BE2C (cell line): Measurements from ENCODE around the gene CXCL14.

Experiments used
- DNase-seq: peaks from one replicate; pipeline ENCODE4 v3.0.0-alpha.2; 2020
- H3K27me3 ChIP-seq: fragments of 250-450 bp; sonication (Bioruptor Pico); 2 replicates; pipeline ENCODE4 v1.5.1; 2020; ENCODE audit warnings: mild to moderate bottlenecking
- H3K36me3 ChIP-seq: fragments of 250-450 bp; sonication (Bioruptor Pico); 2 replicates; pipeline ENCODE4 v1.5.1; 2020; ENCODE audit warnings: mild to moderate bottlenecking
- H3K4me1 ChIP-seq: fragments of 250-450 bp; sonication (Bioruptor Pico); 2 replicates; pipeline ENCODE4 v1.5.1; 2020
- H3K4me3 ChIP-seq: 2 replicates; pipeline ENCODE4 v1.5.1; 2011; ENCODE audit warnings: low read depth, low read length
- H3K9me3 ChIP-seq: fragments of 250-450 bp; sonication (Bioruptor Pico); 2 replicates; pipeline ENCODE4 v1.5.1; 2020
- TF ChIP-seq, protein P1 (sequence below): IDR thresholded peaks from 2 replicates; pipeline ENCODE4 v1.5.1; 2012; ENCODE audit warnings: mild to moderate bottlenecking, low read depth, low read length

CXCL14 gene

DNA sequence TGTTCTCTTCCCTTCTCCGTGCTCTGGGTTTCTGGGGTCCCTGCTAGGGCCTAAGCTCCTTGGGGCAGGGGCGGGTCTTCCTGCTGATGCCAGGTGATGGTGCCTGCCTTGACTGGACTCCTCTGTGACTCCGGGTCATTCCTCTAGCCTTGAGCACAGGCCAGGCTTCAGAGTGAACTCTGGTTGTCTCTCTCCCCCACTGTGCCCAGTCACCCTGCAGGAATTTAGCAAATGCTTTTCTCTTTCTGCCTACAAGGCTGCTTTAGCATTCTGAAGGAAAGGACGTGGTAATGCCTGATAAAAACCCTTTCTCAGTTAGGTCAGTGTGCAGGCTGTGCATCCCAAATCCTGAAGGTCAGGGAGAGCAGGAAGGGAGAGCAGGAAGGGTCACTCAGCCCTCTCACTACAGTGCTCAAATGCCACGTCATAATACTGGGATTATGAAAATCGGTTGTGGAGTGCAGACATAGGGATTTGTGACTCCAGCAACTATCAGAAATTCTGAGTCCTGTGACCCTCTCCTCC, 2.7 kb downstream of the CXCL14 start:
- Histone ChIP-seq H3K36me3 (no peaks in the 10 kb centered on the region), H3K4me1 (no peaks in the 10 kb centered on the region), H3K4me3 (no peak overlapping the region), H3K27me3 (peaks cover 30% of the 10 kb centered on the region), H3K9me3 (no peaks in the 10 kb centered on the region)
- TF ChIP-seq, protein P1, sequence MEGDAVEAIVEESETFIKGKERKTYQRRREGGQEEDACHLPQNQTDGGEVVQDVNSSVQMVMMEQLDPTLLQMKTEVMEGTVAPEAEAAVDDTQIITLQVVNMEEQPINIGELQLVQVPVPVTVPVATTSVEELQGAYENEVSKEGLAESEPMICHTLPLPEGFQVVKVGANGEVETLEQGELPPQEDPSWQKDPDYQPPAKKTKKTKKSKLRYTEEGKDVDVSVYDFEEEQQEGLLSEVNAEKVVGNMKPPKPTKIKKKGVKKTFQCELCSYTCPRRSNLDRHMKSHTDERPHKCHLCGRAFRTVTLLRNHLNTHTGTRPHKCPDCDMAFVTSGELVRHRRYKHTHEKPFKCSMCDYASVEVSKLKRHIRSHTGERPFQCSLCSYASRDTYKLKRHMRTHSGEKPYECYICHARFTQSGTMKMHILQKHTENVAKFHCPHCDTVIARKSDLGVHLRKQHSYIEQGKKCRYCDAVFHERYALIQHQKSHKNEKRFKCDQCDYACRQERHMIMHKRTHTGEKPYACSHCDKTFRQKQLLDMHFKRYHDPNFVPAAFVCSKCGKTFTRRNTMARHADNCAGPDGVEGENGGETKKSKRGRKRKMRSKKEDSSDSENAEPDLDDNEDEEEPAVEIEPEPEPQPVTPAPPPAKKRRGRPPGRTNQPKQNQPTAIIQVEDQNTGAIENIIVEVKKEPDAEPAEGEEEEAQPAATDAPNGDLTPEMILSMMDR, result no peak
- DNase-seq, result no peak

- H3K4me3 ChIP-seq, result no peak overlapping the region
- no peaks in the 10 kb centered on the region for H3K4me1 ChIP-seq
- TF ChIP-seq, protein P1, result no peak
- DNase-seq, result no peak
- H3K9me3 ChIP-seq, result no peaks in the 10 kb centered on the region
- peaks cover 27% of the 10 kb centered on the region for H3K27me3 ChIP-seq
- no peaks in the 10 kb centered on the region for H3K36me3 ChIP-seq
These were observed 4.3 kb downstream of the CXCL14 start for GRCh38 chr5:135574493-135574892.

- H3K4me3 ChIP-seq, result no peak overlapping the region
- no peaks in the 10 kb centered on the region for H3K36me3 ChIP-seq
- peaks cover 4% of the 10 kb centered on the region; the same call in 1 of the 2 replicates for H3K27me3 ChIP-seq
- DNase-seq, result no peak
- H3K9me3 ChIP-seq, result no peaks in the 10 kb centered on the region
- TF ChIP-seq, protein P1, result no peak
- no peaks in the 10 kb centered on the region for H3K4me1 ChIP-seq
These were observed 6.9 kb downstream of the CXCL14 start for GRCh38 chr5:135571902-135572301.

DNA sequence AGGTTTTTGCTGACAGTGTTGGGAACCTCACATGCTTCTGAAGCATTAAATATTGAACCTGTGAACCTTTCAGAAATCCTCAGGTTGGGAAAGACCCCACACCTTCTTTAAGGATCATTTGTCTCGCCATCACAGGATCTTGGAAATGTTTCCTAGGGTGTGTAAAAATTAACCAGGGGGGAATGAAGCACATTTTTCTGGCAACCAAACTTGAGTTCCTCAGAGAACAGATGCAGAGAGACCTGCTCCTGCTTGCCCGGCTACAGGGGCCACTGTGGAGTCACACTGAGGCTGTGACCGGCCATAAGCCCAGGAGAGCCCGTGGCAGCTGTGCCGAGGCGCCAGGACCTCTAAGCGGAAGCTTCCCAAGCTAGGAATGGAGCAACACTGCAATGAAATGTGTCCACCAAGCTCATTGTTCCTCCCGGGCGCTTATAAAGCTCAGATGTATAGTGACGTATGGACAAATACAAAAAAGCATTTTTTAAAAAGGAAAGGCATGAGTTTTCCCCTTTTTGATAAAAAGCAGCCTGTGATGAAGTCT, 7.7 kb downstream of the CXCL14 start:
- no peak for DNase-seq
- Histone ChIP-seq H3K4me3 (no peak overlapping the region), H3K9me3 (no peaks in the 10 kb centered on the region), H3K27me3 (peaks cover 1% of the 10 kb centered on the region; the same call in 1 of the 2 replicates), H3K4me1 (no peaks in the 10 kb centered on the region), H3K36me3 (no peaks in the 10 kb centered on the region)
- TF ChIP-seq, protein P1, result no peak

- H3K36me3 ChIP-seq, result no peaks in the 10 kb centered on the region
- H3K4me3 ChIP-seq, result no peak overlapping the region
- TF ChIP-seq, protein P1, result no peak
- H3K9me3 ChIP-seq, result no peaks in the 10 kb centered on the region
- H3K27me3 ChIP-seq, result no peaks in the 10 kb centered on the region
- DNase-seq, result no peak
- H3K4me1 ChIP-seq, result no peaks in the 10 kb centered on the region
These were observed 8.4 kb downstream of the CXCL14 start for GRCh38 chr5:135570453-135570764.

DNA sequence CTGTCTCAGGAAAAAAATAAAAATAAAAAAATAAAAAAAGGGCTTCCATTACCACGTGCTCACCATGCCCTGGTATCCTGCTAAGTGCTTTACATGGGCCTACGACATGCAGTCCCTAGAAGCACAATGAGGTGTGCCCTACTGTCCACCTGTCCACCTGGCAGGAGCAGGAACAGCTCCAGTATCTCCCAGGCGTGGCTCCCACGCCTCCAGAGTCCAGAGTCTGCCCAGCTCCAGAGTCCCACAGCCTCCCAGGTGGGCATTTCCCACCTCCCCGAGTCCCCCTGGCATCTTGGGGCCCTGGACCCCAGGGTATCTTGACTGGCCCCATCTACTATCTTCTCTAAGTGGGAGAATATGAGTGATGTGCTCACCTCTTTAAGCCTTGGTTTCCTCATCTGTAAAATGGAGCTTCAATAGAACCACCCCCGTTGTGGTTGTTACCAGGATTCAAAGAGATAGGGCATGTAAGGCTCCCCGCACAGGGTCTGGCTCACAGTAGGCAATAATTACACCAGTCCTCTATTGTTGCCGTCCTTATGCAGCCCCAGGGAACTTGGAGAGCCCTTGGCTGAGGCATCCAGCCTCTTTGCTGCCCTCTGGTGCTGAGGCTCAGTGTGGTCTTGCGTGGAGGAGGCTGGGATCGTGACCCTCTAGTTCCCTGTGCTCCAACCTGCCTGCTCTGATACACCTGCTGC, 8.9 kb downstream of the CXCL14 start:
- no peaks in the 10 kb centered on the region for H3K36me3 ChIP-seq
- no peaks in the 10 kb centered on the region for H3K4me1 ChIP-seq
- no peaks in the 10 kb centered on the region; the same call in 1 of the 2 replicates for H3K27me3 ChIP-seq
- TF ChIP-seq, protein P1, result peak; percentile 73
- H3K9me3 ChIP-seq, result no peaks in the 10 kb centered on the region
- no peak overlapping the region for H3K4me3 ChIP-seq
- DNase-seq, result peak; percentile 59
